Measurements from ENCODE around the gene SPSB1. TPM values are rescaled to one million over a fixed set of nuclear protein-coding genes. Genes with fewer than 3 reads are reported as not detected.

The SPSB1 gene
- total RNA-seq, 1 experiment from 2014 or later = 4.3 TPM

DNA sequence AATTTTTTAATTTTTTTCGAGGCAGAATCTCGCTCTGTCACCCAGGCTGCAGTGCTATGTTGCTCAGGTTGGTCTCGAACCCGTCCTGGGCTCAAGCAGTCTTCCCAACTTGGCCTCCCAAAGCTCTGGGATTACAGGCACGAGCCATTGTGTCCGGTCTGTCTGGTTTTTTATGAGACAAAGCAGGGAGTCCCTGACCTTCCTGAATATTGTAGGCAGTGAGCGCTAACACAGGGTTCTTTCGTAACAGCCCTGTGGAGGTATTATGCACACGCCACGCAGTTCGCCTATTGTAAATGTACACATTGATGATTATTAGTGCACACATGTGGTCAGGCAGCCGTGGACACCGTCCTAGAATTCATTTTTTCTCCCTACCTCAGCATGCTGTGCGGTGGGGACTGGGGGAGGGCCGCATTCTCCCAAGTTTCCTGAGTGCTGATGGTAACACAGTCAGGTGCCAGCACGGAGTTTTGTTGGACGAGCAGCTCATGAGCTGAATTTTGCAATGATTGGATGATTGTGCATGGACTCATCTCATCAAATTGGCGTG, 19.6 kb downstream of the SPSB1 start (continued):
- TF ChIP-seq MAX (CRISPR knock-in tag; IDR thresholded peaks at IDR 0.05) (no peak), ZNF512 (CRISPR knock-in tag; IDR thresholded peaks at IDR 0.05; ENCODE audit: borderline replicate concordance) (no peak), KAT7 (CRISPR knock-in tag; IDR thresholded peaks at IDR 0.05; ENCODE audit: borderline replicate concordance) (no peak), E2F5 (CRISPR knock-in tag; IDR thresholded peaks at IDR 0.05) (no peak), E2F4 (CRISPR knock-in tag; IDR thresholded peaks at IDR 0.05; ENCODE audit: borderline replicate concordance, low read depth) (no peak)

DNA sequence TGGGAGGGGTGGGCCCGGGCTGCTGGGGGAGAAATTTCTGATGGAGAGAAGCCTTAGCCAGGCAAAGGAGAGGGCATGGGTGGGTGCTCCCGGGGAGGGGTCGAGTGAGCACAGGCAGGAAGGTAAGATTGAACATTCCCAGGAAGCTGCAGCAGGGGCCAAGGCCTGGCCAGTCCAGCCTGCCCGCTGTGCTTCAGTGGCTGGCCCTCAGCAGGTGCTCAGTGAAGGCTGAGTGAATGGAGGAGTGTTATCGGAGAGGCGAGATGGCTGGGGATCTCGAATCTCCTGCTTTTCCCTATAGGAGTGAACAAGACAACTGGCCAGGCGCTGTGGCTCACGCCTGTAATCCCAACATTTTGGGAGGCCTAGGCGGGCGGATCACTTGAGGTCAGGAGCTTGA, 20.9 kb downstream of the SPSB1 start:
- Mint-ChIP-seq H3K9me3 (no peaks in the 10 kb centered on the region), H3K27ac (no peak overlapping the region), H3K27me3 (ENCODE audit: low read depth) (no peaks in the 10 kb centered on the region), H3K36me3 (no peaks in the 10 kb centered on the region), H3K4me3 (no peak overlapping the region), H3K4me1 (peaks cover 3% of the 10 kb centered on the region; the same call in 1 of the 2 replicates)
- POLR2A ChIA-PET = no interaction called here
- DNase-seq (ENCODE audit: low spot score) (no peak), ATAC-seq (no peak)
- CTCF ChIA-PET = interaction anchor here (1.0 to 1.9 kb wide), 3 partner anchors 11 to 178 kb away, joined by 3 to 6 read pairs (median 3); no protein-coding TSS in a partner anchor
- TF ChIP-seq, protein P1, sequence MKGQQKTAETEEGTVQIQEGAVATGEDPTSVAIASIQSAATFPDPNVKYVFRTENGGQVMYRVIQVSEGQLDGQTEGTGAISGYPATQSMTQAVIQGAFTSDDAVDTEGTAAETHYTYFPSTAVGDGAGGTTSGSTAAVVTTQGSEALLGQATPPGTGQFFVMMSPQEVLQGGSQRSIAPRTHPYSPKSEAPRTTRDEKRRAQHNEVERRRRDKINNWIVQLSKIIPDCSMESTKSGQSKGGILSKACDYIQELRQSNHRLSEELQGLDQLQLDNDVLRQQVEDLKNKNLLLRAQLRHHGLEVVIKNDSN (CRISPR knock-in tag; IDR thresholded peaks at IDR 0.05) = no peak
- TF ChIP-seq ZNF423 (CRISPR knock-in tag; IDR thresholded peaks at IDR 0.05) = no peak
- no peak for TF ChIP-seq FOXP1 (CRISPR knock-in tag; IDR thresholded peaks at IDR 0.05; ENCODE audit: borderline replicate concordance)
- no peak for TF ChIP-seq ZMAT4 (CRISPR knock-in tag; IDR thresholded peaks at IDR 0.05)
- TF ChIP-seq ZNF532 (CRISPR knock-in tag; IDR thresholded peaks at IDR 0.05; ENCODE audit: borderline replicate concordance) = no peak
- TF ChIP-seq RELA (CRISPR knock-in tag; IDR thresholded peaks at IDR 0.05; ENCODE audit: borderline replicate concordance) = no peak
- no peak for TF ChIP-seq ZNF138 (CRISPR knock-in tag; conservative IDR thresholded peaks at IDR 0.05)
- TF ChIP-seq ZNF263 (CRISPR knock-in tag; IDR thresholded peaks at IDR 0.05; ENCODE audit: low read depth) = no peak
- TF ChIP-seq NR3C1 (CRISPR knock-in tag; conservative IDR thresholded peaks at IDR 0.05; ENCODE audit: low read depth) = no peak
- TF ChIP-seq, protein P2, sequence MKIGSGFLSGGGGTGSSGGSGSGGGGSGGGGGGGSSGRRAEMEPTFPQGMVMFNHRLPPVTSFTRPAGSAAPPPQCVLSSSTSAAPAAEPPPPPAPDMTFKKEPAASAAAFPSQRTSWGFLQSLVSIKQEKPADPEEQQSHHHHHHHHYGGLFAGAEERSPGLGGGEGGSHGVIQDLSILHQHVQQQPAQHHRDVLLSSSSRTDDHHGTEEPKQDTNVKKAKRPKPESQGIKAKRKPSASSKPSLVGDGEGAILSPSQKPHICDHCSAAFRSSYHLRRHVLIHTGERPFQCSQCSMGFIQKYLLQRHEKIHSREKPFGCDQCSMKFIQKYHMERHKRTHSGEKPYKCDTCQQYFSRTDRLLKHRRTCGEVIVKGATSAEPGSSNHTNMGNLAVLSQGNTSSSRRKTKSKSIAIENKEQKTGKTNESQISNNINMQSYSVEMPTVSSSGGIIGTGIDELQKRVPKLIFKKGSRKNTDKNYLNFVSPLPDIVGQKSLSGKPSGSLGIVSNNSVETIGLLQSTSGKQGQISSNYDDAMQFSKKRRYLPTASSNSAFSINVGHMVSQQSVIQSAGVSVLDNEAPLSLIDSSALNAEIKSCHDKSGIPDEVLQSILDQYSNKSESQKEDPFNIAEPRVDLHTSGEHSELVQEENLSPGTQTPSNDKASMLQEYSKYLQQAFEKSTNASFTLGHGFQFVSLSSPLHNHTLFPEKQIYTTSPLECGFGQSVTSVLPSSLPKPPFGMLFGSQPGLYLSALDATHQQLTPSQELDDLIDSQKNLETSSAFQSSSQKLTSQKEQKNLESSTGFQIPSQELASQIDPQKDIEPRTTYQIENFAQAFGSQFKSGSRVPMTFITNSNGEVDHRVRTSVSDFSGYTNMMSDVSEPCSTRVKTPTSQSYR (CRISPR knock-in tag; IDR thresholded peaks at IDR 0.05) = no peak
- TF ChIP-seq E2F5 (CRISPR knock-in tag; IDR thresholded peaks at IDR 0.05) = no peak
- TF ChIP-seq MAX (CRISPR knock-in tag; IDR thresholded peaks at IDR 0.05) = no peak
- TF ChIP-seq ZNF425 (CRISPR knock-in tag; conservative IDR thresholded peaks at IDR 0.05) = no peak
- no peak for TF ChIP-seq FOXK1 (CRISPR knock-in tag; IDR thresholded peaks at IDR 0.05)
- no peak for TF ChIP-seq ELF4 (CRISPR knock-in tag; IDR thresholded peaks at IDR 0.05; ENCODE audit: low read depth)
